GM12878 (cell line): ENCODE data around the gene RAPSN.

Experiments used
- BHLHE40 ChIP-seq, 2 experiments: fragments of 450-650 bp in 1 of 2; IDR thresholded peaks; 2 replicates each; pipeline ENCODE4 v1.6.1; 2011 to 2017; ENCODE audit warnings: low read depth in 2 of 2, borderline replicate concordance in 1 of 2, improper control_type of control experiment in 1 of 2, low read length in 1 of 2, mild to moderate bottlenecking in 1 of 2
- FOS ChIP-seq: IDR thresholded peaks from 3 replicates; pipeline ENCODE4 v1.6.1; 2011; ENCODE audit warnings: borderline replicate concordance; ENCODE audit not compliant: insufficient read length; ENCODE audit errors: extremely low read depth
- HCFC1 ChIP-seq: fragments of 150-350 bp; IDR thresholded peaks from 2 replicates; pipeline ENCODE4 v1.6.1; 2014; ENCODE audit warnings: low read length
- HDAC2 ChIP-seq: fragments of 200-600 bp; sonication (generic); IDR thresholded peaks from 2 replicates; pipeline ENCODE4 v1.6.1; 2017
- NFYB ChIP-seq: IDR thresholded peaks from 2 replicates; pipeline ENCODE4 v1.6.1; 2011; ENCODE audit warnings: low read depth, mild to moderate bottlenecking, low read length, improper control_type of control experiment, moderate library complexity; ENCODE audit not compliant: insufficient read depth
- POLR2A ChIP-seq: IDR thresholded peaks from 2 replicates; pipeline ENCODE4 v1.6.1; 2011; ENCODE audit warnings: low read depth, mild to moderate bottlenecking, low read length
- RELA ChIP-seq: fragments of 450-650 bp; IDR thresholded peaks from 2 replicates; pipeline ENCODE4 v1.8.0; 2014; ENCODE audit warnings: borderline replicate concordance; ENCODE audit not compliant: partially characterized antibody
- TF ChIP-seq, protein P1 (sequence below), 3 experiments: IDR thresholded peaks in 2 of 3; conservative IDR thresholded peaks in 1 of 3; 2 replicates each; pipeline ENCODE4 v1.5.1; 2011; ENCODE audit warnings: low read depth in 3 of 3, low read length in 3 of 3, mild to moderate bottlenecking in 3 of 3, control low read depth in 2 of 3, moderate library complexity in 2 of 3, inconsistent platforms in 1 of 3, mixed read lengths in 1 of 3; ENCODE audit not compliant: control insufficient read depth in 2 of 3, insufficient read depth in 1 of 3; ENCODE audit errors: extremely low read depth in 1 of 3
- TF ChIP-seq, protein P2 (sequence below): IDR thresholded peaks from 2 replicates; pipeline ENCODE4 v1.6.1; 2011; ENCODE audit warnings: low read depth, mild to moderate bottlenecking, low read length, moderate library complexity, borderline replicate concordance; ENCODE audit errors: extremely low read depth
- TF ChIP-seq, protein P3 (sequence below): fragments of 450-650 bp; formaldehyde crosslinking; IDR thresholded peaks from 2 replicates; pipeline ENCODE4 v1.5.0; 2022; ENCODE audit warnings: mild to moderate bottlenecking, missing genetic modification characterization

DNA sequence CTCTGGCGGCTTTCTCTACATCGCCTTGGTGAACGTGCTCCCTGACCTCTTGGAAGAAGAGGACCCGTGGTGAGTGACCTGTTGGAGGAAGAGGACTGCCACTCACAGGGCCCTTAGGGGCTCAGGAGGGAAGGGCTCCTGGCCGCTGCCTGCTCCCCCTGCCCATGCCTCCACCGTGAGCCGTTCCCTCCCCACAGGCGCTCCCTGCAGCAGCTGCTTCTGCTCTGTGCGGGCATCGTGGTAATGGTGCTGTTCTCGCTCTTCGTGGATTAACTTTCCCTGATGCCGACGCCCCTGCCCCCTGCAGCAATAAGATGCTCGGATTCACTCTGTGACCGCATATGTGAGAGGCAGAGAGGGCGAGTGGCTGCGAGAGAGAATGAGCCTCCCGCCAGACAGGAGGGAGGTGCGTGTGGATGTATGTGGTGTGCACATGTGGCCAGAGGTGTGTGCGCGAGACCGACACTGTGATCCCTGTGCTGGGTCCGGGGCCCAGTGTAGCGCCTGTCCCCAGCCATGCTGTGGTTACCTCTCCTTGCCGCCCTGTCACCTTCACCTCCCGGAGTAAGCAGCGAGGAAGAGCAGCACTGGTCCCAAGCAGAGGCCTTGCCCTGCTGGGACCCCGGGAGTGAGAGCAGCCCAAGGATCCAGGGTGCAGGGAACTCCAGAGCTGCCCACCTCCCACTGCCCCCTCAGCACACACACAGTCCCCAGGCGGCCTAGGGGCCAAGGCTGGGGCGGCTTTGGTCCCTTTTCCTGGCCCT is 33.7 kb downstream of the RAPSN start:
- TF ChIP-seq, protein P1, sequence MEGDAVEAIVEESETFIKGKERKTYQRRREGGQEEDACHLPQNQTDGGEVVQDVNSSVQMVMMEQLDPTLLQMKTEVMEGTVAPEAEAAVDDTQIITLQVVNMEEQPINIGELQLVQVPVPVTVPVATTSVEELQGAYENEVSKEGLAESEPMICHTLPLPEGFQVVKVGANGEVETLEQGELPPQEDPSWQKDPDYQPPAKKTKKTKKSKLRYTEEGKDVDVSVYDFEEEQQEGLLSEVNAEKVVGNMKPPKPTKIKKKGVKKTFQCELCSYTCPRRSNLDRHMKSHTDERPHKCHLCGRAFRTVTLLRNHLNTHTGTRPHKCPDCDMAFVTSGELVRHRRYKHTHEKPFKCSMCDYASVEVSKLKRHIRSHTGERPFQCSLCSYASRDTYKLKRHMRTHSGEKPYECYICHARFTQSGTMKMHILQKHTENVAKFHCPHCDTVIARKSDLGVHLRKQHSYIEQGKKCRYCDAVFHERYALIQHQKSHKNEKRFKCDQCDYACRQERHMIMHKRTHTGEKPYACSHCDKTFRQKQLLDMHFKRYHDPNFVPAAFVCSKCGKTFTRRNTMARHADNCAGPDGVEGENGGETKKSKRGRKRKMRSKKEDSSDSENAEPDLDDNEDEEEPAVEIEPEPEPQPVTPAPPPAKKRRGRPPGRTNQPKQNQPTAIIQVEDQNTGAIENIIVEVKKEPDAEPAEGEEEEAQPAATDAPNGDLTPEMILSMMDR (IDR thresholded peaks at IDR 0.05 in 2 of 3, conservative IDR thresholded peaks at IDR 0.05 in 1 of 3; ENCODE audit: control insufficient read depth in 2 of 3, extremely low read depth in 1 of 3, insufficient read depth in 1 of 3, low read depth in 3 of 3, low read length in 3 of 3): no peak
- TF ChIP-seq HCFC1: no peak
- no peak for TF ChIP-seq RELA
- TF ChIP-seq BHLHE40 (IDR thresholded peaks at IDR 0.05; ENCODE audit: borderline replicate concordance in 1 of 2, low read depth in 2 of 2, low read length in 1 of 2): no peak
- no peak for TF ChIP-seq FOS
- no peak for TF ChIP-seq HDAC2
- TF ChIP-seq, protein P2, sequence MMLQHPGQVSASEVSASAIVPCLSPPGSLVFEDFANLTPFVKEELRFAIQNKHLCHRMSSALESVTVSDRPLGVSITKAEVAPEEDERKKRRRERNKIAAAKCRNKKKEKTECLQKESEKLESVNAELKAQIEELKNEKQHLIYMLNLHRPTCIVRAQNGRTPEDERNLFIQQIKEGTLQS: no peak
- peak; percentile 12; the same call in 1 of the 2 replicates for TF ChIP-seq POLR2A
- TF ChIP-seq, protein P3, sequence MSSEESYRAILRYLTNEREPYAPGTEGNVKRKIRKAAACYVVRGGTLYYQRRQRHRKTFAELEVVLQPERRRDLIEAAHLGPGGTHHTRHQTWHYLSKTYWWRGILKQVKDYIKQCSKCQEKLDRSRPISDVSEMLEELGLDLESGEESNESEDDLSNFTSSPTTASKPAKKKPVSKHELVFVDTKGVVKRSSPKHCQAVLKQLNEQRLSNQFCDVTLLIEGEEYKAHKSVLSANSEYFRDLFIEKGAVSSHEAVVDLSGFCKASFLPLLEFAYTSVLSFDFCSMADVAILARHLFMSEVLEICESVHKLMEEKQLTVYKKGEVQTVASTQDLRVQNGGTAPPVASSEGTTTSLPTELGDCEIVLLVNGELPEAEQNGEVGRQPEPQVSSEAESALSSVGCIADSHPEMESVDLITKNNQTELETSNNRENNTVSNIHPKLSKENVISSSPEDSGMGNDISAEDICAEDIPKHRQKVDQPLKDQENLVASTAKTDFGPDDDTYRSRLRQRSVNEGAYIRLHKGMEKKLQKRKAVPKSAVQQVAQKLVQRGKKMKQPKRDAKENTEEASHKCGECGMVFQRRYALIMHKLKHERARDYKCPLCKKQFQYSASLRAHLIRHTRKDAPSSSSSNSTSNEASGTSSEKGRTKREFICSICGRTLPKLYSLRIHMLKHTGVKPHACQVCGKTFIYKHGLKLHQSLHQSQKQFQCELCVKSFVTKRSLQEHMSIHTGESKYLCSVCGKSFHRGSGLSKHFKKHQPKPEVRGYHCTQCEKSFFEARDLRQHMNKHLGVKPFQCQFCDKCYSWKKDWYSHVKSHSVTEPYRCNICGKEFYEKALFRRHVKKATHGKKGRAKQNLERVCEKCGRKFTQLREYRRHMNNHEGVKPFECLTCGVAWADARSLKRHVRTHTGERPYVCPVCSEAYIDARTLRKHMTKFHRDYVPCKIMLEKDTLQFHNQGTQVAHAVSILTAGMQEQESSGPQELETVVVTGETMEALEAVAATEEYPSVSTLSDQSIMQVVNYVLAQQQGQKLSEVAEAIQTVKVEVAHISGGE (CRISPR knock-in tag): no peak
- no peak for TF ChIP-seq NFYB
